ENCODE measurements around the gene THSD7A. TPM values are rescaled to one million over a fixed set of nuclear protein-coding genes. Genes with fewer than 3 reads are reported as not detected.

THSD7A gene
- total and polyA plus RNA-seq, 2 of the 4 experiments (the other 2 are of a cell fraction): 0.02 to 0.18 TPM

GRCh38 chr7:11786186-11786585 lies 45.8 kb downstream of the THSD7A start:
- no peak overlapping the region for H2BK5ac ChIP-seq (ENCODE audit: low read depth, low read length, poor library complexity, severe bottlenecking)
- no peak overlapping the region for H3K14ac ChIP-seq (replicated peaks; ENCODE audit: low read depth, low read length)
- H3K18ac ChIP-seq (ENCODE audit: low read depth, low read length): no peak overlapping the region
- no peak for DNase-seq
- ChIA-PET CTCF (no interaction called here), POLR2A (ENCODE audit: unreplicated experiment) (no interaction called here)
- H3K27ac ChIP-seq (ENCODE audit: insufficient read depth, low read length): no peak overlapping the region
- in situ Hi-C loops (cut with MboI; ENCODE audit: low sequenced_read_pairs) (no loop called here), dilution Hi-C loops (cut with HindIII; ENCODE audit: low sequenced_read_pairs, unreplicated experiment) (no loop called here), intact Hi-C loops (cut with micrococcal nuclease) (no loop called here)
- H3K4me2 ChIP-seq (ENCODE audit: low read depth, low read length): no peak overlapping the region
- no peaks in the 10 kb centered on the region for H3K79me1 ChIP-seq (ENCODE audit: low read depth in 1 of 2, low read length in 2 of 2)
- H4K91ac ChIP-seq (ENCODE audit: insufficient read depth, low read depth, low read length): no peak overlapping the region
- no peaks in the 10 kb centered on the region for H3K36me3 ChIP-seq (ENCODE audit: control insufficient read depth, insufficient read depth, low read length)
- H2AFZ ChIP-seq (replicated peaks; ENCODE audit: low read length, poor library complexity): no peak overlapping the region
- no peaks in the 10 kb centered on the region for H3K9me1 ChIP-seq (ENCODE audit: insufficient read depth, low read length)
- H3K56ac ChIP-seq (ENCODE audit: extremely low read depth, insufficient read depth, low read length): no peak overlapping the region
- no peaks in the 10 kb centered on the region for H3K27me3 ChIP-seq (ENCODE audit: control insufficient read depth, insufficient read depth, low read length)
- no peak overlapping the region for H2AK9ac ChIP-seq (replicated peaks; ENCODE audit: low read depth, low read length, poor library complexity)
- H3K4me3 ChIP-seq (ENCODE audit: insufficient read depth, low read depth, low read length): no peak overlapping the region
- H3K9ac ChIP-seq (ENCODE audit: low read depth, low read length): no peak overlapping the region
- no peak overlapping the region for H4K5ac ChIP-seq (ENCODE audit: low read depth, low read length)
- BruUV-seq (replicated peaks): no TSS peak
- H2AK5ac ChIP-seq (ENCODE audit: low read depth, low read length): no peak overlapping the region
- H4K20me1 ChIP-seq (ENCODE audit: insufficient read depth, low read length): no peaks in the 10 kb centered on the region
- no peaks in the 10 kb centered on the region for H3K4me1 ChIP-seq (ENCODE audit: control insufficient read depth, insufficient read depth, low read length)
- H2BK15ac ChIP-seq (ENCODE audit: low read depth, low read length): no peak overlapping the region
- H3K4ac ChIP-seq (ENCODE audit: low read depth, low read length): no peak overlapping the region
- H2BK20ac ChIP-seq (ENCODE audit: low read depth, low read length): no peak overlapping the region
- no peak overlapping the region for H4K8ac ChIP-seq (ENCODE audit: low read depth in 2 of 2, low read length in 2 of 2)
- no peak for ATAC-seq (ENCODE audit: low read depth)
- no peak overlapping the region for H2BK120ac ChIP-seq (ENCODE audit: low read depth, low read length)
- TF ChIP-seq MAZ (IDR thresholded peaks at IDR 0.05; ENCODE audit: borderline replicate concordance, low read depth, low read length): no peak
- no peak for TF ChIP-seq CEBPB (IDR thresholded peaks at IDR 0.05; ENCODE audit: low read depth, low read length)
- TF ChIP-seq CHD1 (IDR thresholded peaks at IDR 0.05; ENCODE audit: low read depth, low read length): no peak
- no peak for TF ChIP-seq RFX5 (IDR thresholded peaks at IDR 0.05; ENCODE audit: low read depth, low read length)
- TF ChIP-seq RCOR1 (IDR thresholded peaks at IDR 0.05; ENCODE audit: insufficient replicate concordance, low read length): no peak
- TF ChIP-seq NFE2L2 (IDR thresholded peaks at IDR 0.05; ENCODE audit: low read depth, low read length): no peak
- TF ChIP-seq FOS (IDR thresholded peaks at IDR 0.05; ENCODE audit: low read depth, low read length): no peak
- TF ChIP-seq CTCF (conservative IDR thresholded peaks at IDR 0.05; ENCODE audit: low read depth, low read length): no peak
- no peak for TF ChIP-seq BHLHE40 (IDR thresholded peaks at IDR 0.05; ENCODE audit: low read depth, low read length)
- TF ChIP-seq MXI1 (IDR thresholded peaks at IDR 0.05; ENCODE audit: borderline replicate concordance, low read depth, low read length): no peak
- no peak for TF ChIP-seq RAD21 (IDR thresholded peaks at IDR 0.05; ENCODE audit: low read length)
- no peak overlapping the region for H3K23ac ChIP-seq (ENCODE audit: low read depth, low read length)
- no CpG with 5 or more reads among the region's 2 CpGs for WGBS, 2 experiments (ENCODE audit: extremely low coverage in 2 of 2, insufficient read length in 1 of 2)
- H3K9me3 ChIP-seq (ENCODE audit: control insufficient read depth, insufficient read depth, low read length): no peaks in the 10 kb centered on the region

All from IMR-90 (cell line).